ENCODE results near the gene FTSJ3.

GRCh38 chr17:63832014-63832413, 4.6 kb upstream of the FTSJ3 start:
- TF ChIP-seq EZH2 (IDR thresholded peaks at IDR 0.05; ENCODE audit: insufficient read depth, poor library complexity, severe bottlenecking) (no peak), EZH2phosphoT487 (IDR thresholded peaks at IDR 0.05; ENCODE audit: insufficient read depth, low read depth) (no peak)
